IMR-90 (cell line): Measurements from ENCODE around the gene FAM89B.

Experiments used
- CTCF ChIP-seq: conservative IDR thresholded peaks from 2 replicates; pipeline ENCODE4 v1.5.1; 2012; ENCODE audit warnings: mild to moderate bottlenecking, low read depth, low read length, improper control_type of control experiment
- MAZ ChIP-seq: IDR thresholded peaks from 2 replicates; pipeline ENCODE4 v1.6.1; 2012; ENCODE audit warnings: low read depth, mild to moderate bottlenecking, low read length, improper control_type of control experiment, moderate library complexity, borderline replicate concordance
- MXI1 ChIP-seq: IDR thresholded peaks from 2 replicates; pipeline ENCODE4 v1.6.1; 2012; ENCODE audit warnings: low read depth, mild to moderate bottlenecking, low read length, moderate library complexity, borderline replicate concordance
- NFE2L2 ChIP-seq: fragments of 150-350 bp; IDR thresholded peaks from 2 replicates; pipeline ENCODE4 v1.6.1; 2016; ENCODE audit warnings: low read depth, mild to moderate bottlenecking, low read length
- POLR2A ChIP-seq: IDR thresholded peaks from 2 replicates; pipeline ENCODE4 v1.6.1; 2012; ENCODE audit warnings: mild to moderate bottlenecking, low read depth, low read length
- RAD21 ChIP-seq: IDR thresholded peaks from 2 replicates; pipeline ENCODE4 v1.6.1; 2012; ENCODE audit warnings: low read length, improper control_type of control experiment

GRCh38 chr11:65610404-65610803 is 38.1 kb downstream of the FAM89B start:
- TF ChIP-seq CTCF (no peak), MXI1 (no peak), POLR2A (no peak), NFE2L2 (no peak), RAD21 (no peak), MAZ (no peak)
